ENCODE data around the gene LCLAT1.

Gene LCLAT1

DNA sequence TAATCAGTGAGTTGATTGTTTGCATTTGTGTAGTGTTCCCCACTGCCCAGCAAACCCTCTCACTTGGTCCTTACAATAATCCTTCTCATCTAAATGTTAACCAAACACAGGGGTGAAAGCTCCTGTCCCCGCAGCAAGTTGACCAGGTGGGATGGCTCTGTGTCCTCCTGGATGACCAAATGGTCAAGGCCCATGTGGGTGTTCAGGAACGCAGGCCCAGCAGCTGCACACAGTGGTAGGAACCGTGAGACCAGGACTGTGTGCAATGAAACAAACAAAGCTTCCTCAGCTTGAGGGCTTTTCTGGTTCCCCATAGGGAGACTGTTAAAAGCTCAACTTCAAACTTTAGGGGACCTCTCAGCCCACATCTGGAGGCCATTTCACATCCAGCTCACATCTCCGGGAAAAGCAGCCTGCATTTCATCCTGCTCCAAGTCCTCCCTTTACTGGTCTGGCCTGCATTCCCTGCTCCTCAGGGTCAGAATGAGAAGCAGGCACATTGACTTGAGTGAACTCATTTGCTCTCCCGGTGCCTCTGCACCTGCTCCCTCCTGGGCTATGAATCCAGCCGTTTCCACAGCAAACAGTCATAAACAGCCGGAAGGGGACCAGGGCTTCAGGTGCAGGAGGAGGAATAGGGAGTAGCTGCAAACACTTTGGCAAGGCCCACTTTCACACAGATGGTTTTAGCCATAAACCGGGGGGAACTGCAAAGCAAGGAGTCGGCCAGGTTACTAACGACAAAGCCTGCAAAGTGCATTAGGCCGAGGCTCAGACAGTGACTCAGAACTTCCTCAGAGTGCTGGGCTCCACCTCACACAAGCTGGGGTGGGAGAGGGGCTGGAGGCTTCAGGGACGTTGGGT, 215.5 kb downstream of the LCLAT1 start:
- H3K27ac ChIP-seq (ENCODE audit: extremely low read depth, low read depth, low read length): no peak overlapping the region
- CTCF ChIA-PET: interaction anchor here (0.7 to 1.9 kb wide), 3 partner anchors 18 to 497 kb away, joined by 3 to 8 read pairs (median 4); no protein-coding TSS in a partner anchor

GRCh38 chr2:30663321-30663720, 216.3 kb downstream of the LCLAT1 start:
- no peaks in the 10 kb centered on the region for H3K4me1 ChIP-seq (ENCODE audit: control insufficient read depth, insufficient read depth, low read length)
- no peak overlapping the region for H3K27ac ChIP-seq (ENCODE audit: extremely low read depth, low read depth, low read length)
- ChIA-PET CTCF (no interaction called here), POLR2A (no interaction called here)
- H3K9me3 ChIP-seq (ENCODE audit: control insufficient read depth, insufficient read depth, low read depth, low read length): no peaks in the 10 kb centered on the region
- no peaks in the 10 kb centered on the region for H3K36me3 ChIP-seq (ENCODE audit: control insufficient read depth in 2 of 2, insufficient read depth in 1 of 2, low read length in 2 of 2)
- no peak overlapping the region for H3K4me3 ChIP-seq (ENCODE audit: low read depth, low read length)
- TF ChIP-seq MZF1 (tag by site-specific recombination; IDR thresholded peaks at IDR 0.05; ENCODE audit: borderline replicate concordance) (no peak), ZNF416 (tag by site-specific recombination; IDR thresholded peaks at IDR 0.05) (no peak), ZNF202 (tag by site-specific recombination; IDR thresholded peaks at IDR 0.05; ENCODE audit: borderline replicate concordance) (no peak), ZNF600 (tag by site-specific recombination; IDR thresholded peaks at IDR 0.05) (no peak), ZNF112 (tag by site-specific recombination; IDR thresholded peaks at IDR 0.05) (no peak), ZSCAN5A (tag by site-specific recombination; IDR thresholded peaks at IDR 0.05) (no peak), ZNF26 (tag by site-specific recombination; IDR thresholded peaks at IDR 0.05) (no peak), ZNF423 (tag by site-specific recombination; IDR thresholded peaks at IDR 0.05) (no peak), TSHZ1 (tag by site-specific recombination; IDR thresholded peaks at IDR 0.05; ENCODE audit: borderline replicate concordance) (no peak), KLF16 (tag by site-specific recombination; IDR thresholded peaks at IDR 0.05) (no peak), ZNF501 (tag by site-specific recombination; IDR thresholded peaks at IDR 0.05) (no peak), KLF1 (tag by site-specific recombination; IDR thresholded peaks at IDR 0.05) (no peak), SP7 (tag by site-specific recombination; IDR thresholded peaks at IDR 0.05) (no peak), ZNF132 (tag by site-specific recombination; IDR thresholded peaks at IDR 0.05; ENCODE audit: borderline replicate concordance) (no peak)
- TF ChIP-seq, protein P1, sequence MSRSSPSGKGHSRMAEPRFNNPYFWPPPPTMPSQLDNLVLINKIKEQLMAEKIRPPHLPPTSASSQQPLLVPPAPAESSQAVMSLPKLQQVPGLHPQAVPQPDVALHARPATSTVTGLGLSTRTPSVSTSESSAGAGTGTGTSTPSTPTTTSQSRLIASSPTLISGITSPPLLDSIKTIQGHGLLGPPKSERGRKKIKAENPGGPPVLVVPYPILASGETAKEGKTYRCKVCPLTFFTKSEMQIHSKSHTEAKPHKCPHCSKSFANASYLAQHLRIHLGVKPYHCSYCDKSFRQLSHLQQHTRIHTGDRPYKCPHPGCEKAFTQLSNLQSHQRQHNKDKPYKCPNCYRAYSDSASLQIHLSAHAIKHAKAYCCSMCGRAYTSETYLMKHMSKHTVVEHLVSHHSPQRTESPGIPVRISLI (tag by site-specific recombination; IDR thresholded peaks at IDR 0.05): no peak
- TF ChIP-seq, protein P2, sequence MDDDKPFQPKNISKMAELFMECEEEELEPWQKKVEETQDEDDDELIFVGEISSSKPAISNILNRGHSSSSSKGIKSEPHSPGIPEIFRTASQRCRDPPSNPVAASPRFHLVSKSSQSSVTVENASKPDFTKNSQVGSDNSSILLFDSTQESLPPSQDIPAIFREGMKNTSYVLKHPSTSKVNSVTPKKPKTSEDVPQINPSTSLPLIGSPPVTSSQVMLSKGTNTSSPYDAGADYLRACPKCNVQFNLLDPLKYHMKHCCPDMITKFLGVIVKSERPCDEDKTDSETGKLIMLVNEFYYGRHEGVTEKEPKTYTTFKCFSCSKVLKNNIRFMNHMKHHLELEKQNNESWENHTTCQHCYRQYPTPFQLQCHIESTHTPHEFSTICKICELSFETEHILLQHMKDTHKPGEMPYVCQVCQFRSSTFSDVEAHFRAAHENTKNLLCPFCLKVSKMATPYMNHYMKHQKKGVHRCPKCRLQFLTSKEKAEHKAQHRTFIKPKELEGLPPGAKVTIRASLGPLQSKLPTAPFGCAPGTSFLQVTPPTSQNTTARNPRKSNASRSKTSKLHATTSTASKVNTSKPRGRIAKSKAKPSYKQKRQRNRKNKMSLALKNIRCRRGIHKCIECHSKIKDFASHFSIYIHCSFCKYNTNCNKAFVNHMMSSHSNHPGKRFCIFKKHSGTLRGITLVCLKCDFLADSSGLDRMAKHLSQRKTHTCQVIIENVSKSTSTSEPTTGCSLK (tag by site-specific recombination; IDR thresholded peaks at IDR 0.05): no peak

More for the DNA sequence above, 215.5 kb downstream of the LCLAT1 start:
- no peak overlapping the region for H3K4me3 ChIP-seq (ENCODE audit: low read depth, low read length)
- POLR2A ChIA-PET: no interaction called here
- H3K9me3 ChIP-seq (ENCODE audit: control insufficient read depth, insufficient read depth, low read depth, low read length): no peaks in the 10 kb centered on the region
- TF ChIP-seq GFI1B (tag by site-specific recombination; IDR thresholded peaks at IDR 0.05) (no peak), ZNF37A (tag by site-specific recombination; IDR thresholded peaks at IDR 0.05) (no peak), ZNF513 (tag by site-specific recombination; IDR thresholded peaks at IDR 0.05) (no peak), GLI4 (tag by site-specific recombination; IDR thresholded peaks at IDR 0.05) (no peak)
- TF ChIP-seq, protein P3, sequence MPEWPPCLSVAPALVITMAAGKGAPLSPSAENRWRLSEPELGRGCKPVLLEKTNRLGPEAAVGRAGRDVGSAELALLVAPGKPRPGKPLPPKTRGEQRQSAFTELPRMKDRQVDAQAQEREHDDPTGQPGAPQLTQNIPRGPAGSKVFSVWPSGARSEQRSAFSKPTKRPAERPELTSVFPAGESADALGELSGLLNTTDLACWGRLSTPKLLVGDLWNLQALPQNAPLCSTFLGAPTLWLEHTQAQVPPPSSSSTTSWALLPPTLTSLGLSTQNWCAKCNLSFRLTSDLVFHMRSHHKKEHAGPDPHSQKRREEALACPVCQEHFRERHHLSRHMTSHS (tag by site-specific recombination; IDR thresholded peaks at IDR 0.05): no peak
- no peaks in the 10 kb centered on the region for H3K36me3 ChIP-seq (ENCODE audit: control insufficient read depth in 2 of 2, insufficient read depth in 1 of 2, low read length in 2 of 2)
- no peaks in the 10 kb centered on the region for H3K4me1 ChIP-seq (ENCODE audit: control insufficient read depth, insufficient read depth, low read length)

All from HEK293 (cell line).